MM.1S (cell line): ENCODE results near the gene MSH5.

Source experiments
- DNase-seq: peaks from one replicate; pipeline ENCODE4 v3.0.0-alpha.2; 2015
- H2AFZ ChIP-seq: fragments of 300-600 bp; sonication (generic); 2 replicates; pipeline ENCODE4 v1.6.0; 2016; ENCODE audit warnings: antibody characterized with exemption, low read length
- H3F3A ChIP-seq: fragments of 300-600 bp; sonication (generic); 2 replicates; pipeline ENCODE4 v1.6.1; 2016; ENCODE audit warnings: mild to moderate bottlenecking, antibody characterized with exemption, low read length, moderate library complexity, mixed read lengths; ENCODE audit not compliant: insufficient read depth
- H3K27ac ChIP-seq: fragments of 300-600 bp; sonication (generic); 2 replicates; pipeline ENCODE4 v1.5.1; 2016; ENCODE audit warnings: mild to moderate bottlenecking, low read length
- H3K27me3 ChIP-seq: fragments of 300-600 bp; sonication (generic); replicated peaks from 2 replicates; pipeline ENCODE4 v1.6.0; 2016; ENCODE audit warnings: low read length; ENCODE audit not compliant: insufficient read depth
- H3K36me3 ChIP-seq: fragments of 300-600 bp; sonication (generic); replicated peaks from 2 replicates; pipeline ENCODE4 v1.6.1; 2016; ENCODE audit warnings: mild to moderate bottlenecking, low read length, mixed read lengths; ENCODE audit not compliant: insufficient read depth
- H3K4me1 ChIP-seq: fragments of 300-600 bp; sonication (generic); 2 replicates; pipeline ENCODE4 v1.6.1; 2016; ENCODE audit warnings: low read length, mixed read lengths
- H3K4me2 ChIP-seq: fragments of 300-600 bp; sonication (generic); 2 replicates; pipeline ENCODE4 v1.6.0; 2016; ENCODE audit warnings: low read depth, low read length
- H3K4me3 ChIP-seq: fragments of 300-600 bp; sonication (generic); 2 replicates; pipeline ENCODE4 v1.5.1; 2016; ENCODE audit warnings: low read length, mixed read lengths
- H3K79me2 ChIP-seq: fragments of 300-600 bp; sonication (generic); 2 replicates; pipeline ENCODE4 v1.6.1; 2016; ENCODE audit warnings: mixed run types, low read length, mixed read lengths
- H3K9ac ChIP-seq: fragments of 300-600 bp; sonication (generic); 2 replicates; pipeline ENCODE4 v1.6.1; 2016; ENCODE audit warnings: low read length, mixed read lengths
- H3K9me2 ChIP-seq: fragments of 300-600 bp; sonication (generic); replicated peaks from 2 replicates; pipeline ENCODE4 v1.6.1; 2016; ENCODE audit warnings: mild to moderate bottlenecking, low read length, mixed read lengths; ENCODE audit not compliant: insufficient read depth
- H3K9me3 ChIP-seq: fragments of 300-600 bp; sonication (generic); replicated peaks from 2 replicates; pipeline ENCODE4 v1.6.1; 2016; ENCODE audit warnings: mild to moderate bottlenecking, low read length, mixed read lengths; ENCODE audit not compliant: insufficient read depth
- H4K20me1 ChIP-seq: fragments of 300-600 bp; sonication (generic); 2 replicates; pipeline ENCODE4 v1.6.1; 2016; ENCODE audit warnings: mild to moderate bottlenecking, low read length, moderate library complexity, mixed read lengths; ENCODE audit not compliant: insufficient read depth
- EZH2 ChIP-seq: fragments of 300-600 bp; sonication (generic); optimal IDR thresholded peaks from 2 replicates; pipeline ENCODE3; 2017; ENCODE audit warnings: low read depth, mild to moderate bottlenecking, antibody characterized with exemption, low read length, mixed read lengths
- EZH2phosphoT487 ChIP-seq: fragments of 300-600 bp; sonication (generic); IDR thresholded peaks from 2 replicates; pipeline ENCODE4 v1.6.1; 2018; ENCODE audit warnings: antibody characterized with exemption, low read length
- TF ChIP-seq, protein P1 (sequence below): fragments of 300-600 bp; sonication (generic); IDR thresholded peaks from 2 replicates; pipeline ENCODE4 v1.5.1; 2016; ENCODE audit warnings: antibody characterized with exemption, low read length, mixed read lengths

MSH5 gene

DNA sequence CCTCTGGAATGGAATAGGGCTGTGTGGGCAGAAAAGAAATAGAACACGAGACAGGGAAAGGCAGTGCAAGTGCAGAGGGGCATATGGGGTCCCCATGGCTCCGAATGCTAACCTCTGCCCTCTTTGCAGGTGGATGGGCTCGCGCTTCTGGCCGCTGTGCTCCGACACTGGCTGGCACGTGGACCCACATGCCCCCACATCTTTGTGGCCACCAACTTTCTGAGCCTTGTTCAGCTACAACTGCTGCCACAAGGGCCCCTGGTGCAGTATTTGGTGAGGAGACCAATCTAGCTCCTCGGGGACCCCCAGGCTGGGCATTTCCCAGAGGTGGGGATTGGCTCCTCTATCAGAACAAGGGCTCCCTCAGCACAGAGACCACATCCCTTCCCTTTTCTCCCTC is 21.5 kb downstream of the MSH5 start:
- Histone ChIP-seq H3K9me3 (no peaks in the 10 kb centered on the region), H3K27ac (no peak overlapping the region), H3K4me1 (peaks cover 16% of the 10 kb centered on the region), H2AFZ (no peak overlapping the region), H3F3A (no peaks in the 10 kb centered on the region; the same call in 1 of the 2 replicates), H4K20me1 (no peaks in the 10 kb centered on the region), H3K9me2 (no peaks in the 10 kb centered on the region), H3K79me2 (no peaks in the 10 kb centered on the region), H3K27me3 (no peaks in the 10 kb centered on the region), H3K4me2 (no peak overlapping the region), H3K9ac (no peak overlapping the region), H3K36me3 (no peaks in the 10 kb centered on the region), H3K4me3 (no peak overlapping the region)
- TF ChIP-seq, protein P1, sequence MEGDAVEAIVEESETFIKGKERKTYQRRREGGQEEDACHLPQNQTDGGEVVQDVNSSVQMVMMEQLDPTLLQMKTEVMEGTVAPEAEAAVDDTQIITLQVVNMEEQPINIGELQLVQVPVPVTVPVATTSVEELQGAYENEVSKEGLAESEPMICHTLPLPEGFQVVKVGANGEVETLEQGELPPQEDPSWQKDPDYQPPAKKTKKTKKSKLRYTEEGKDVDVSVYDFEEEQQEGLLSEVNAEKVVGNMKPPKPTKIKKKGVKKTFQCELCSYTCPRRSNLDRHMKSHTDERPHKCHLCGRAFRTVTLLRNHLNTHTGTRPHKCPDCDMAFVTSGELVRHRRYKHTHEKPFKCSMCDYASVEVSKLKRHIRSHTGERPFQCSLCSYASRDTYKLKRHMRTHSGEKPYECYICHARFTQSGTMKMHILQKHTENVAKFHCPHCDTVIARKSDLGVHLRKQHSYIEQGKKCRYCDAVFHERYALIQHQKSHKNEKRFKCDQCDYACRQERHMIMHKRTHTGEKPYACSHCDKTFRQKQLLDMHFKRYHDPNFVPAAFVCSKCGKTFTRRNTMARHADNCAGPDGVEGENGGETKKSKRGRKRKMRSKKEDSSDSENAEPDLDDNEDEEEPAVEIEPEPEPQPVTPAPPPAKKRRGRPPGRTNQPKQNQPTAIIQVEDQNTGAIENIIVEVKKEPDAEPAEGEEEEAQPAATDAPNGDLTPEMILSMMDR = no peak
- TF ChIP-seq EZH2 (no peak), EZH2phosphoT487 (no peak)
- DNase-seq = no peak

DNA sequence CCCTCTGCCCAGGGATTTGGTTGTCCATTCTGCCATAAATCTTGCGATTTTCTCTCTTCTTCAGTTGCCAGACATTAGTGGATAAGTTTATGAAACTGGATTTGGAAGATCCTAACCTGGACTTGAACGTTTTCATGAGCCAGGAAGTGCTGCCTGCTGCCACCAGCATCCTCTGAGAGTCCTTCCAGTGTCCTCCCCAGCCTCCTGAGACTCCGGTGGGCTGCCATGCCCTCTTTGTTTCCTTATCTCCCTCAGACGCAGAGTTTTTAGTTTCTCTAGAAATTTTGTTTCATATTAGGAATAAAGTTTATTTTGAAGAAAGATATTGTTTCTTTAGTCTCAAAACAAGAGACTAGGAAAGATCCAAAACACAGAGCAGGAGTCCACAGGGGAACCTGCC is 22.6 kb downstream of the MSH5 start, which contains the start of gene SAPCD1:
Gene SAPCD1, plus strand, starts transcription at position 301 of the 400 bp plus-strand sequence. CDS start 399 bp downstream, outside the sequence.
- H4K20me1 ChIP-seq = no peaks in the 10 kb centered on the region
- H3F3A ChIP-seq = no peaks in the 10 kb centered on the region; the same call in 1 of the 2 replicates
- TF ChIP-seq EZH2phosphoT487 (no peak), EZH2 (no peak)
- TF ChIP-seq, protein P1 = no peak
- no peak within 1 kb of the TSS for H2AFZ ChIP-seq
- no peak within 1 kb of the TSS for H3K27ac ChIP-seq
- H3K9ac ChIP-seq = no peak within 1 kb of the TSS
- no peaks in the 10 kb centered on the region for H3K79me2 ChIP-seq
- no peaks in the 10 kb centered on the region for H3K9me2 ChIP-seq
- DNase-seq = no peak
- no peaks in the 10 kb centered on the region for H3K36me3 ChIP-seq
- H3K9me3 ChIP-seq = no peaks in the 10 kb centered on the region
- peaks cover 16% of the 10 kb centered on the region for H3K4me1 ChIP-seq
- H3K4me2 ChIP-seq = no peak within 1 kb of the TSS
- H3K27me3 ChIP-seq = no peaks in the 10 kb centered on the region
- H3K4me3 ChIP-seq = no peak within 1 kb of the TSS

DNA sequence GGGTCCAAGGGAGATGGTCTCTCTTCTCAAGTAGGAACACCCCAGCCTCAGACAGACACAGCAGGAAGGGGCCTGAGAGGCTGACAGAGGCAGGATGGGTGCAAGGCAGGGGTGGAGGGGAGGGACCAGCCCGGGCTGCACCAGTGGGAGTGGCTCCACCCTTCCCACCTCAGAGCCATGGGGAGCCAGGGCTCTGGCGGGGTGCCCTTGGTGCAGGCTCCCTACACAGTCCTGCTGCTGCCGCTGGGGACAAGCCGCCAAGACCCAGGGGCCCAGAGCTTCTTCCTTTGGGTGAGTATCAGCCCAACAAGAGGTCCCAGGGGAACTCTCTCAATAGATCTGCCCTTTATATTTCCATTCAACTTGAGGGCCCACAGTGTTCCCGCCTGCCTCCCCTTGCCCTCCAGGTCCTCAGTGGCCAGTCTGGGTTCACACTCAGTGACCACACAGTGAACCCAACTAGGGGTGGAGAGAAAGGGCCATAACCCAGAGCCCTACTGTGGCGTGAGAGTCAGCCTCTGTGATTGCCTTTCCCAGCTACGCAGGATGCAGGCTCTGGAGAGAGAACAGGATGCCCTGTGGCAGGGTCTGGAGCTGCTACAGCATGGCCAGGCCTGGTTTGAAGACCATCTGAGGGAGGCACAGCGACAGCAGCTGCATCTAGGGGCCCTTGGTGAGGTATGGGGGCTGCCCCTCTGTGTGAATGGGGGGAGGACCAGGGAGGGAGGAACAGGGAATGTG is 23.2 kb downstream of the MSH5 start:
- Histone ChIP-seq H4K20me1 (no peaks in the 10 kb centered on the region), H3K9me3 (no peaks in the 10 kb centered on the region), H3K4me2 (no peak overlapping the region), H3K4me1 (peaks cover 16% of the 10 kb centered on the region), H3K27me3 (no peaks in the 10 kb centered on the region), H3K9ac (no peak overlapping the region), H3K79me2 (no peaks in the 10 kb centered on the region), H3F3A (no peaks in the 10 kb centered on the region; the same call in 1 of the 2 replicates), H3K4me3 (no peak overlapping the region), H3K9me2 (no peaks in the 10 kb centered on the region), H2AFZ (no peak overlapping the region), H3K36me3 (no peaks in the 10 kb centered on the region), H3K27ac (no peak overlapping the region)
- TF ChIP-seq EZH2phosphoT487 (no peak), EZH2 (no peak)
- TF ChIP-seq, protein P1 = no peak
- DNase-seq = no peak
